Measurements from ENCODE around the gene MYOZ1. TPM values are rescaled to one million over a fixed set of nuclear protein-coding genes. Genes with fewer than 3 reads are reported as not detected.
"Not testable (repeated sequence)": the region's sequence is repeated elsewhere in the genome, so short reads cannot be mapped to it uniquely, and the experiment has no call there.

MYOZ1 gene, protein sequence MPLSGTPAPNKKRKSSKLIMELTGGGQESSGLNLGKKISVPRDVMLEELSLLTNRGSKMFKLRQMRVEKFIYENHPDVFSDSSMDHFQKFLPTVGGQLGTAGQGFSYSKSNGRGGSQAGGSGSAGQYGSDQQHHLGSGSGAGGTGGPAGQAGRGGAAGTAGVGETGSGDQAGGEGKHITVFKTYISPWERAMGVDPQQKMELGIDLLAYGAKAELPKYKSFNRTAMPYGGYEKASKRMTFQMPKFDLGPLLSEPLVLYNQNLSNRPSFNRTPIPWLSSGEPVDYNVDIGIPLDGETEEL
- total RNA-seq, result not detected

DNA sequence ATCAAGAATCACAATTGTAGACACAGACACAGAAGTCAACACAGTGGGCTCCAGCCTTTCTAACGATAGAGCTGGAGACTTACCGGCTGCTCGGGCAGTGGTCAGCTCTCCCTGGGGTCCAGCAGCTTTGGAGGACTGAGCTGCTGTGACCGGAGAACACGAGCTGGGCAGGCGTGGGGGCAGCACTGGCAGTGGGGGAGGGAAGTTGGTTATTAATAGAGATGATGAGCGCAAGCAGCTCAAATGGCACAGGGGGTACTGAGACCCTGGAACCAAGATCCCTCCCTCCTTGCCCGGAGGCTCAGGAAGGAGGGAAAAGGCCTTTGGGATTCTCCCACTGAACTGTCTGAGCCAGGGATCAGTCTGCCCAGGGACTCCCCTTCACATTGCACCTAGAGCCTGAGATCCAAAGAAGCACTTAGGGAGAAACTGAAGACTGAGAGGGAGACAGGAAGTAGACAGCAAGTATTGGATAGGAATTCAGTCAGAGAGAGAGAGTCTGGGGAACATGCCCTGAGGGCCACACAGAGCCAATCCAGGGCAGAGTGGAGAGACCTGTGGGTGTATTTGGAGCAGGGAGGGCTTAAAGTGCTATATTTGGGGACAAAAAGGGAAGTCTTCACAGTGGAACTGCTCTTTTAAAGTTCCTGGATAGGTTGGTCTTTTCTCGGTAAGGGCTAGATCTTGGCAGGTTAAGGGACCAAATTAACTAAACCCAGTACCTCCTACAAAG, at the start of gene MYOZ1:
Gene MYOZ1 (minus strand): TSS at position 147 of the 733 bp plus-strand sequence. CDS start 1,457 bp downstream, outside the sequence.
- Mint-ChIP-seq H3K9me3 (no peaks in the 10 kb centered on the region), H3K4me1 (peaks cover 18% of the 10 kb centered on the region), H3K27ac (no peak within 1 kb of the TSS), H3K4me3 (no peak within 1 kb of the TSS), H3K36me3 (ENCODE audit: low read depth) (no peaks in the 10 kb centered on the region), H3K27me3 (peaks cover 5% of the 10 kb centered on the region)
- ChIA-PET POLR2A (no interaction called here), CTCF (interaction anchor here (0.6 to 3.1 kb wide), 3 partner anchors 28 to 185 kb away, joined by 3 to 16 read pairs (median 3); no protein-coding TSS in a partner anchor)
- no peak for DNase-seq

DNA sequence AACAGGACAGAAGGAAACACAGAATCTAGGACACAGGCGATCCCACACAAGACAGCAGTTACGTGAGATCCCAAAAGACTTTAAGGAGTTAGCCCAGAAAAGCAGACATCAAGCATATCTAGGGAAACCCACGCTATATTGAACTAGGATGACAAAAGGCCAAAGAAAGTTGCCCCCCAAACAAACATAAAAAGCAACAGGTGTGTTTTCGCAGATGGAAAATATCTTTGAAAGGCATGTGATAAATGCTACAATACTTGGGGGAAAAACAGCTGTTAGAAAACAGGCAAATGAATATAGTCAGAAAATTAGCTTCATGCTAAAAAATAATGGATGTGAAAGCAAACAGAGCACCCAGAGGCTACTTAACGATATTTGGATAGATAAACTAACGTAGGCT, 49.5 kb upstream of the MYOZ1 start:
- H3K27me3 Mint-ChIP-seq; H3K36me3 Mint-ChIP-seq (ENCODE audit: low read depth); CTCF ChIA-PET; H3K9me3 Mint-ChIP-seq; H3K27ac Mint-ChIP-seq; DNase-seq; POLR2A ChIA-PET; H3K4me1 Mint-ChIP-seq; H3K4me3 Mint-ChIP-seq: not testable (repeated sequence)

DNA sequence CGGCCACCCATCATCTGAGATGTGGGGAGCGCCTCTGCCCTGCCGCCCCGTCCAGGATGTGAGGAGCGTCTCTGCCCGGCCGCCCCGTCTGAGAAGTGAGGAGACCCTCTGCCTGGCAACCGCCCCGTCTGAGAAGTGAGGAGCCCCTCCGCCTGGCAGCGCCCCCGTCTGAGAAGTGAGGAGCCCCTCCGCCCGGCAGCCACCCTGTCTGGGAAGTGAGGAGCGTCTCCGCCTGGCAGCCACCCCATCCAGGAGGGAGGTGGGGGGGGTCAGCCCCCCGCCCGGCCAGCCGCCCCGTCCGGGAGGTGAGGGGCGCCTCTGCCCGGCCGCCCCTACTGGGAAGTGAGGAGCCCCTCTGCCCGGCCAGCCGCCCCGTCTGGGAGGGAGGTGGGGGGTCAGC, 48.3 kb upstream of the MYOZ1 start:
- POLR2A ChIA-PET; CTCF ChIA-PET; H3K9me3 Mint-ChIP-seq; DNase-seq; H3K27me3 Mint-ChIP-seq; H3K4me3 Mint-ChIP-seq; H3K4me1 Mint-ChIP-seq; H3K27ac Mint-ChIP-seq; H3K36me3 Mint-ChIP-seq (ENCODE audit: low read depth): not testable (repeated sequence)

DNA sequence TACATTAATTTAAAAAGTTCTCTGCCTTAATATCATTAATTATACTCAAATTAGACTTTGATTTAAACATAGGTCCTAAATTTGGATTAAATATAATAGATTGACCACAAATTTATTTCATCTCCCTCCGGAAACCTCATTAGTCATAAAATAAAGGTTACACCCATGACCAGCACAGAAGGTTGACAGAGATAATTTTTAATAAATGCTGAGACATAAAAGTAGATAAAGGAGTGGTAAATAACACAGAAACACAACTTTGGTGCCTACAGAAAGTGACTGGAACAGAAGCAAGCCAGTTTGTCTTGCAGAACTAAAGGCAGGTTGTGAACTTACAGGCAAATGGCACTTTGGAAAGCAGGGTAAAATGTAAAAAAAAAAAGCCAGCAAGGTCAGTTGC, 46.4 kb upstream of the MYOZ1 start:
- H3K27ac Mint-ChIP-seq; H3K4me1 Mint-ChIP-seq; H3K9me3 Mint-ChIP-seq; H3K4me3 Mint-ChIP-seq; H3K36me3 Mint-ChIP-seq (ENCODE audit: low read depth); POLR2A ChIA-PET; H3K27me3 Mint-ChIP-seq; DNase-seq; CTCF ChIA-PET: not testable (repeated sequence)

DNA sequence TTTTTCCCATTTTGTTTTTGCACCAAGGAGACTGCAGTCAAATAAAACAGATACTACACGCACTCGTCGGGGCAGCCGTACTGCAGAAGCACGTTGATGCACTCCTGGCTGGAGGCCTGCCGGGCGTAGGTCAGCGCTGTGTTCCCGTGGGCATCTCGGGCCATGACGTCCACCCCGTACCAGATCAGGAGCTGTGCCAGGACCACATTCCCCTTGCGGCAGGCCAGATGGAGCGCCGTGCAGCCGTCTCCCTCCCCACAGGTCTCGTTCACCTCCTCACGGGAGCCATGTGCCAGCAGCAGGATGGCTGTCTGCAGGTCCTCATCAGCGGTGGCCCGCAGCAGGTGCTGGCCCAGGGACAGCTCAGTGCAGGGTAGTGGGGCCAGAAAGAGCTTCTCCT, 33.3 kb upstream of the MYOZ1 start:
- POLR2A ChIA-PET; H3K4me1 Mint-ChIP-seq; H3K36me3 Mint-ChIP-seq (ENCODE audit: low read depth); H3K4me3 Mint-ChIP-seq; H3K27ac Mint-ChIP-seq; DNase-seq; CTCF ChIA-PET; H3K27me3 Mint-ChIP-seq; H3K9me3 Mint-ChIP-seq: not testable (repeated sequence)

DNA sequence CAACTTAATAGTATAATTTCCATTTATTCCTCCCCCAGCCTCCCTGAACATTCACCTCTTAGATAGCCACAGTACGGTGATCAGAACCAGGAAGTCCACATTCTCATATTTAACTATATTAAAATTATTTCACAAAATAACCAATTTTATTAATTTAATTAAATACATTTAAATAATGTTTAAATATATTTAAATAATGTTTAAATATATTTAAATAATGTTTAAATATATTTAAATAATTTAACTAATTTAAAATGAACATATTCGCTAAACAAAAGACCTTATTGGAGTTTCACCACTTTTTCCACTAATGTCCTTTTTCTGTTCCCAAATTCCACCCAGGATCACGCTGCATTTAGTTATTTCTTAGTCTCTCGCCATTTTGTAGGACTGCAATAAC, 27.1 kb upstream of the MYOZ1 start:
- DNase-seq; H3K36me3 Mint-ChIP-seq (ENCODE audit: low read depth); H3K27ac Mint-ChIP-seq; H3K9me3 Mint-ChIP-seq; POLR2A ChIA-PET; H3K4me1 Mint-ChIP-seq; H3K27me3 Mint-ChIP-seq; H3K4me3 Mint-ChIP-seq; CTCF ChIA-PET: not testable (repeated sequence)

DNA sequence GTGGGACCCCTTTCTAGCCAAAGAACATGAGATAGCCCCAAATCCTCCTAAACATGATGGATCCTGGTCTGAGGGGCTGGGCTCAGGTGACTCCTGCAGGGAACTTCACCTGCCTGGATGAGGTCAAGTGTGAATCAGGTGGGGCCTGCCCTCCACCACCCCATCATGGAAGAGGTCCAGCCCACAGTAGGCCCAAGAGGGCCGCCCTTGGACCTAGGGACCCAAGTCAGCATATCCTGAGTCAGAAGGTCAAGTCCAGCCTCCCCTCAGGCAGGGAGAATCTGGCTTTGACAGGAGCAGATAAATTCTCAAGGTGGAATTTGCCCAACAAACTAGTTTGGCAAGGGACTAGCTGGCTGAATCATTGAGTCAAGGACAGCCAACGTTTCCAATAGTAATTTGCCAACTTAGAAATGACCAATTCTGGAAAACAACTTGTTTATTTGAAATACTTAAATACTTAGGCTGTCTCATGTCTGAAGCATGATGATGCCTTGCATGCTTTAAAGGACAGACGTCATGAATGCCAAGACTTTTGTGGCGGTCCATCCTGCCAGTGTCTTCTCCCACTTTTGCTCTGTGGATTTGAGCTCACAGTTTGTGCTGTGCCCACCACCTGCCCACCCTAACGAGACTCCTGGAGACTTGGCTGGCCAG, 25.0 kb upstream of the MYOZ1 start:
- H3K27me3 Mint-ChIP-seq; H3K36me3 Mint-ChIP-seq (ENCODE audit: low read depth); H3K4me3 Mint-ChIP-seq; CTCF ChIA-PET; H3K27ac Mint-ChIP-seq; H3K4me1 Mint-ChIP-seq; DNase-seq; H3K9me3 Mint-ChIP-seq; POLR2A ChIA-PET: not testable (repeated sequence)

DNA sequence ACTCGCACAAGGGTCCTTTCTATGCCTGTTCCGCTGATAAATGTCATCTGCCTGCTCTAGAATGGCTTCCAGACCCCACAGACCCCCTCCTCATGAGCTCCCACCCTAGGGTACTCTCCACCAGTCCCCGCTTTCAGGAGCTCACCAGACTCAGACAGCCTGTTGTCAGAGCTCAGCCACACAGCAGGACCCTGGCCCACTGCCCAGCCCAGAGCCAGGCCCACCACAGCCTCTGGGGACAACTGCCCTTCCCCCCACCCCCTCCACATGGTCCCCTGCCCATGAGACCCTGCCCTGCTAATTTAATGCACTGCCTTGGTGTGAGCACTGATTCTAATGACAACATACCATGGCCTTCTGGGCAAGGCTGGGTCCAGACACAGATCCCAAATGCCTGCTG, 24.3 kb upstream of the MYOZ1 start:
- H3K27me3 Mint-ChIP-seq; H3K36me3 Mint-ChIP-seq (ENCODE audit: low read depth); CTCF ChIA-PET; POLR2A ChIA-PET; DNase-seq; H3K4me3 Mint-ChIP-seq; H3K4me1 Mint-ChIP-seq; H3K9me3 Mint-ChIP-seq; H3K27ac Mint-ChIP-seq: not testable (repeated sequence)

DNA sequence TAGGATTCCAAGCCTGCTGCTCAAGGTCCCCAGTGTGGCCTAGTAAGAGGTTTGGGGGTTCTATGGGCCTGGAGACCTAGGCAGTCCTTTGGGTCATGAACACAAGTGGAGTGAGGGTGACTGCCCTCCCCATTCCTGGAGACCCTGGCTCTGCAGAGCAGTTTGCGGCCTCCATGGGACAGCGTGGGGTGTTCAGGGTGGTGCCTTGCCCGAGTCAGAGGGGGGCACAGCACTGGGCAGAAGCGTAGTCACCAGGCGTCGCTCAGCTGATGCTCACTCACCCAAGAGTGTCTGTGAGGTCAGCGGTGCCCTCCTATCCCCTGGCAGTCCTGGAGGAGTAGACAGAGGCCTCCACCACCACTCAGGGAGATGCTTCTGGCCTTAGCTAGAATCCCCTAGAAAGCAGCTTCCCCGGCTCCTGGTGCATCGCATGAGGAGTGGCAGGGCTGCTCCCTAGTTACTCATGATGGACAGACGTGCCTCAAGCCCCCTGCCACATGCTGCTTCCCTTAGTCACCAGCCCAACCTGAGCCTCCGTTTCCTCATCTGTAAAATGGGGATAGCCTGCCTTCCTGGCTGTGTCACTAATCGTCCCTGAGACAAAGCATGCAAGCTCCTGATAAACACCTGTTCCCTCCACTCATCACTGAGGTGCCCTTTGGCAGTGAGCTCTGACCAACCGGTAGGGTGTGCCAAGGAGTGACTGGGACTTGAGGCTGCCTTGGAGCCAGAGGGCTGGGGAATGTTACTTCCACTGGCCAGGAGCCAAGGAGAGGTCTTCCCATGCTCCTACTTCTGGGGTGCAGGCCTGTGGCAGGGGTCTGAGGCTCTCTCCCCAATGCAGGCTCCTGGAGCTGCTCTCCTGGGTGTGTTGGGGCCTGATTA, 23.1 kb upstream of the MYOZ1 start:
- DNase-seq; POLR2A ChIA-PET; H3K4me1 Mint-ChIP-seq; H3K27ac Mint-ChIP-seq; H3K27me3 Mint-ChIP-seq; CTCF ChIA-PET; H3K4me3 Mint-ChIP-seq; H3K36me3 Mint-ChIP-seq (ENCODE audit: low read depth); H3K9me3 Mint-ChIP-seq: not testable (repeated sequence)

DNA sequence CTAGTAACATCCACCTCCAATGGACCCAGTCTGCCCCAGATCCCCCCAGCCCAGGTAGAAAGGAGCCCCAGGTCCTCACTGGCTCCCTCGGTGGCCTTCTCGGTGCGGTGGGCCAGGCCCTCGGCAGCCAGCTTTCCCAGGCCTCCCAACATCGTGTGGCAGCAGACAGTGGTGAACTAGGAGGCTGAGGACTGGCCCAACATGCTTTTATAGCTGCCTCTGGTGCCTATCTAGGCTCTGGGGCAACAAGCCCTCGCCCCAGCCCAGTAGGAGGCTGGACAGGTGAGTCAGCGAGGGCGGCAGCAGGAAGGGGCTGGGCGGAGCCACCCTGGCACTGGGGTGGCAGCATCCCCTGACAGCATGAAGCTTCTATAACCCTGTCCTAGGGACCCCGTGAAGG, 22.3 kb upstream of the MYOZ1 start:
- H3K4me1 Mint-ChIP-seq; H3K4me3 Mint-ChIP-seq; H3K9me3 Mint-ChIP-seq; POLR2A ChIA-PET; CTCF ChIA-PET; DNase-seq; H3K36me3 Mint-ChIP-seq (ENCODE audit: low read depth); H3K27me3 Mint-ChIP-seq; H3K27ac Mint-ChIP-seq: not testable (repeated sequence)

DNA sequence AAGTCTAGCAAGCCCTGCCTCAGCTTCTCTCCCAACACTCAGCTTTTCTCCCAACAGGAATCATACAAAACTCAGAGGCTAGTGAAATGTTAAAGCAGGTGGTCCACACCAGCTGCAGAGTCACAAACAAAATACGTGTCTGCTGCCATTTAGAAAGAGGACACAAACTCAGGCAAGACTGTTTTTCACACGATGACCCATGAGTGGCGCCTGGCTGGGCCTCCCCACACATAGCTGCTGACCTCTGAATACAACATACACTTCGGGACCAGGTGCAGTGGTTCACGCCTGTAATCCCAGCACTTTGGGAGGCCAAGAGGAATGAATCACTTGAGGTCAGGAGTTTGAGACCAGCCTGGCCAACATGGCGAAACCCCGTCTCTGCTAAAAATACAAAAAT, 21.4 kb upstream of the MYOZ1 start:
- H3K4me1 Mint-ChIP-seq; H3K27ac Mint-ChIP-seq; POLR2A ChIA-PET; H3K4me3 Mint-ChIP-seq; H3K27me3 Mint-ChIP-seq; DNase-seq; H3K36me3 Mint-ChIP-seq (ENCODE audit: low read depth); CTCF ChIA-PET; H3K9me3 Mint-ChIP-seq: not testable (repeated sequence)

DNA sequence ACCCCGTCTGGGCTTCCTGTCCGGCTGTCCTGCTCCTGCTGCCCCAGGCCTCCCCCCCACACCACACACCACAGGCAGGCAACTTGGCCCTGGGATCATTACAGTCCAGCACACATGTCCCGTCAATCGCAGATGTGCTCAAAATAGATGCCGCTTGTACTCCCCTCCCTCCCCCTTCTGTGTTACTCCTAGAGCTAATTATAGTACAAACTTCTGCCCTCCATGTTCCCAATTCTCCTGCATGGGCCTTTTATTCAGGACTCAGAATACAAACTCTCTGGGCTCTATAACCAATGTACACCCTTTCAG, 14.7 kb upstream of the MYOZ1 start, which contains the start of gene SYNPO2L:
Gene SYNPO2L (minus strand): TSS at position 40 of the 309 bp plus-strand sequence. CDS start 107 bp downstream, outside the sequence.
- Mint-ChIP-seq H3K9me3 (no peaks in the 10 kb centered on the region), H3K4me1 (no peaks in the 10 kb centered on the region), H3K36me3 (ENCODE audit: low read depth) (no peaks in the 10 kb centered on the region), H3K27ac (no peak within 1 kb of the TSS), H3K4me3 (no peak within 1 kb of the TSS), H3K27me3 (no peaks in the 10 kb centered on the region)
- ChIA-PET POLR2A (no interaction called here), CTCF (no interaction called here)
- no peak for DNase-seq
